IgD-negative memory B cell (primary cell): ENCODE data around the gene AHNAK2. TPM values are rescaled to one million over a fixed set of nuclear protein-coding genes. Genes with fewer than 3 reads are reported as not detected.
"Not testable (repeated sequence)": the region's sequence is repeated elsewhere in the genome, so short reads cannot be mapped to it uniquely, and the experiment has no call there.

Source experiments
- H3K27ac Mint-ChIP-seq, 3 donors: one replicate each; pipeline ENCODE4 v1.8.0; 2020 to 2022; ENCODE audit warnings: mild to moderate bottlenecking in 3 of 3, mixed read lengths in 3 of 3, moderate library complexity in 1 of 3
- H3K27me3 Mint-ChIP-seq: one replicate; pipeline ENCODE4 v1.8.0; 2021; ENCODE audit warnings: mixed read lengths
- H3K36me3 Mint-ChIP-seq: one replicate; pipeline ENCODE4 v1.8.0; 2020; ENCODE audit warnings: mild to moderate bottlenecking, mixed read lengths
- H3K4me1 Mint-ChIP-seq, 3 donors: one replicate each; pipeline ENCODE4 v1.8.0; 2020 to 2022; ENCODE audit warnings: mixed read lengths in 3 of 3, mild to moderate bottlenecking in 1 of 3
- H3K4me3 Mint-ChIP-seq, 4 donors: one replicate each; pipeline ENCODE4 v1.8.0; 2020 to 2022; ENCODE audit warnings: mild to moderate bottlenecking in 4 of 4, mixed read lengths in 4 of 4, moderate library complexity in 3 of 4
- H3K9me3 Mint-ChIP-seq, 3 donors: one replicate each; pipeline ENCODE4 v1.8.0; 2020 to 2021; ENCODE audit warnings: mixed read lengths in 3 of 3, mild to moderate bottlenecking in 1 of 3
- polyA plus RNA-seq: library from polyadenylated mRNA; unstranded; fragments of 300-500 nt; fragmentation: Illumina TruSeq; gene quantifications from one replicate; pipeline ENCODE4 v1.2.3, GENCODE V29; 2021

Gene AHNAK2
- polyA plus RNA-seq, 1 donor from 2014 or later: 0.68 TPM

- H3K27me3 Mint-ChIP-seq: peaks cover 2% of the 10 kb centered on the region
- no peaks in the 10 kb centered on the region for H3K9me3 Mint-ChIP-seq
- no peak overlapping the region for H3K27ac Mint-ChIP-seq
- no peaks in the 10 kb centered on the region for H3K36me3 Mint-ChIP-seq
- H3K4me3 Mint-ChIP-seq: no peak overlapping the region
- peaks cover 12 to 18% (median 12%) of the 10 kb centered on the region in 3 donors for H3K4me1 Mint-ChIP-seq
Measured at GRCh38 chr14:104917993-104918392, 60.2 kb downstream of the AHNAK2 start.

GRCh38 chr14:104917116-104917515, 61.1 kb downstream of the AHNAK2 start:
- Mint-ChIP-seq H3K27ac (no peak overlapping the region), H3K9me3 (peaks cover 0 to 1% (median 1%) of the 10 kb centered on the region in 3 donors), H3K27me3 (peaks cover 2% of the 10 kb centered on the region), H3K4me1 (peaks cover 7 to 11% (median 9%) of the 10 kb centered on the region in 3 donors), H3K36me3 (no peaks in the 10 kb centered on the region), H3K4me3 (no peak overlapping the region)

GRCh38 chr14:104913435-104913834, 64.7 kb downstream of the AHNAK2 start:
- no peak overlapping the region for H3K4me3 Mint-ChIP-seq
- H3K4me1 Mint-ChIP-seq: no peaks in the 10 kb centered on the region
- peaks cover 2 to 8% (median 6%) of the 10 kb centered on the region in 3 donors for H3K9me3 Mint-ChIP-seq
- no peak overlapping the region for H3K27ac Mint-ChIP-seq
- H3K36me3 Mint-ChIP-seq: no peaks in the 10 kb centered on the region
- H3K27me3 Mint-ChIP-seq: peaks cover 2% of the 10 kb centered on the region

- no peak overlapping the region for H3K27ac Mint-ChIP-seq
Measured at GRCh38 chr14:104912053-104912452, 66.1 kb downstream of the AHNAK2 start.

GRCh38 chr14:104908303-104908702, 69.9 kb downstream of the AHNAK2 start:
- H3K4me1 Mint-ChIP-seq: peaks cover 5 to 9% (median 7%) of the 10 kb centered on the region in 3 donors
- H3K4me3 Mint-ChIP-seq: no peak overlapping the region
- no peak overlapping the region for H3K27ac Mint-ChIP-seq
- peaks cover 2 to 11% (median 6%) of the 10 kb centered on the region in 3 donors for H3K9me3 Mint-ChIP-seq
- H3K27me3 Mint-ChIP-seq: peaks cover 20% of the 10 kb centered on the region
- H3K36me3 Mint-ChIP-seq: no peaks in the 10 kb centered on the region

More at GRCh38 chr14:104912053-104912452, 66.1 kb downstream of the AHNAK2 start:
- peaks cover 2 to 11% (median 6%) of the 10 kb centered on the region in 3 donors for H3K9me3 Mint-ChIP-seq
- no peaks in the 10 kb centered on the region for H3K36me3 Mint-ChIP-seq
- H3K4me1 Mint-ChIP-seq: no peaks in the 10 kb centered on the region
- no peak overlapping the region for H3K4me3 Mint-ChIP-seq
- H3K27me3 Mint-ChIP-seq: peaks cover 6% of the 10 kb centered on the region

GRCh38 chr14:104905579-104905933, 72.6 kb downstream of the AHNAK2 start:
- H3K4me3 Mint-ChIP-seq, H3K9me3 Mint-ChIP-seq, H3K27ac Mint-ChIP-seq, H3K36me3 Mint-ChIP-seq: not testable (repeated sequence)
- Mint-ChIP-seq H3K27me3 (peaks cover 22% of the 10 kb centered on the region), H3K4me1 (peaks cover 7 to 18% (median 10%) of the 10 kb centered on the region in 3 donors)

GRCh38 chr14:104904650-104905578, 73.3 kb downstream of the AHNAK2 start:
- H3K36me3 Mint-ChIP-seq, H3K9me3 Mint-ChIP-seq: not testable (repeated sequence)
- H3K4me3 Mint-ChIP-seq: peak overlapping the region in 1 of 4 donors; percentile 55
- peaks cover 22% of the 10 kb centered on the region for H3K27me3 Mint-ChIP-seq
- peak overlapping the region in 1 of 3 donors; percentile 34 for H3K27ac Mint-ChIP-seq
- peaks cover 7 to 22% (median 10%) of the 10 kb centered on the region in 3 donors for H3K4me1 Mint-ChIP-seq

GRCh38 chr14:104903990-104904389, 74.2 kb downstream of the AHNAK2 start:
- H3K9me3 Mint-ChIP-seq: peaks cover 0 to 3% (median 0%) of the 10 kb centered on the region in 3 donors
- H3K36me3 Mint-ChIP-seq: no peaks in the 10 kb centered on the region
- H3K27me3 Mint-ChIP-seq: peaks cover 22% of the 10 kb centered on the region
- no peak overlapping the region for H3K4me3 Mint-ChIP-seq
- H3K4me1 Mint-ChIP-seq: peaks cover 7 to 25% (median 10%) of the 10 kb centered on the region in 3 donors
- no peak overlapping the region for H3K27ac Mint-ChIP-seq

GRCh38 chr14:104900639-104901512, 77.3 kb downstream of the AHNAK2 start:
- peaks cover 10 to 25% (median 14%) of the 10 kb centered on the region in 3 donors for H3K4me1 Mint-ChIP-seq
- no peak overlapping the region for H3K4me3 Mint-ChIP-seq
- H3K27me3 Mint-ChIP-seq: peaks cover 21% of the 10 kb centered on the region
- no peaks in the 10 kb centered on the region for H3K9me3 Mint-ChIP-seq
- H3K36me3 Mint-ChIP-seq: no peaks in the 10 kb centered on the region
- H3K27ac Mint-ChIP-seq: peak overlapping the region in 1 of 3 donors; percentile 87

- Mint-ChIP-seq H3K36me3 (no peaks in the 10 kb centered on the region), H3K27me3 (peaks cover 19% of the 10 kb centered on the region), H3K4me1 (peaks cover 10 to 23% (median 12%) of the 10 kb centered on the region in 3 donors), H3K9me3 (no peaks in the 10 kb centered on the region), H3K4me3 (no peak overlapping the region), H3K27ac (peak overlapping the region in 1 of 3 donors; percentile 87)
Measured at GRCh38 chr14:104899781-104900180, 78.4 kb downstream of the AHNAK2 start.

GRCh38 chr14:104898870-104899510, 79.2 kb downstream of the AHNAK2 start:
- no peaks in the 10 kb centered on the region for H3K9me3 Mint-ChIP-seq
- no peak overlapping the region for H3K27ac Mint-ChIP-seq
- peaks cover 5 to 17% (median 7%) of the 10 kb centered on the region in 3 donors for H3K4me1 Mint-ChIP-seq
- H3K36me3 Mint-ChIP-seq: no peaks in the 10 kb centered on the region
- H3K27me3 Mint-ChIP-seq: peaks cover 11% of the 10 kb centered on the region
- H3K4me3 Mint-ChIP-seq: peak overlapping the region in 1 of 4 donors; percentile 49

- no peak overlapping the region for H3K27ac Mint-ChIP-seq
- no peak overlapping the region for H3K4me3 Mint-ChIP-seq
- peaks cover 6% of the 10 kb centered on the region for H3K27me3 Mint-ChIP-seq
- H3K36me3 Mint-ChIP-seq: no peaks in the 10 kb centered on the region
- H3K9me3 Mint-ChIP-seq: no peaks in the 10 kb centered on the region
- peaks cover 5 to 17% (median 7%) of the 10 kb centered on the region in 3 donors for H3K4me1 Mint-ChIP-seq
Measured at GRCh38 chr14:104898195-104898558, 80.0 kb downstream of the AHNAK2 start.

- H3K27me3 Mint-ChIP-seq: peaks cover 4% of the 10 kb centered on the region
- H3K9me3 Mint-ChIP-seq: no peaks in the 10 kb centered on the region
- H3K27ac Mint-ChIP-seq: no peak overlapping the region
- H3K4me3 Mint-ChIP-seq: no peak overlapping the region
- no peaks in the 10 kb centered on the region for H3K36me3 Mint-ChIP-seq
- peaks cover 5 to 17% (median 7%) of the 10 kb centered on the region in 3 donors for H3K4me1 Mint-ChIP-seq
Measured at GRCh38 chr14:104897330-104898194, 80.6 kb downstream of the AHNAK2 start.
